T-helper 1 cell (primary cell): Measurements from ENCODE around the gene TRIM65.
A peak's percentile ranks its signal among the peaks of the same experiment; 100 is the strongest.
"Not testable (repeated sequence)": the region's sequence is repeated elsewhere in the genome, so short reads cannot be mapped to it uniquely, and the experiment has no call there.

Experiments used
- DNase-seq, 5 donors: peaks; one replicate each; pipeline ENCODE4 v3.0.0-alpha.2; 2012 to 2020

TRIM65 gene

GRCh38 chr17:75875182-75875939 is 21.4 kb downstream of the TRIM65 start:
- DNase-seq = no peak

DNA sequence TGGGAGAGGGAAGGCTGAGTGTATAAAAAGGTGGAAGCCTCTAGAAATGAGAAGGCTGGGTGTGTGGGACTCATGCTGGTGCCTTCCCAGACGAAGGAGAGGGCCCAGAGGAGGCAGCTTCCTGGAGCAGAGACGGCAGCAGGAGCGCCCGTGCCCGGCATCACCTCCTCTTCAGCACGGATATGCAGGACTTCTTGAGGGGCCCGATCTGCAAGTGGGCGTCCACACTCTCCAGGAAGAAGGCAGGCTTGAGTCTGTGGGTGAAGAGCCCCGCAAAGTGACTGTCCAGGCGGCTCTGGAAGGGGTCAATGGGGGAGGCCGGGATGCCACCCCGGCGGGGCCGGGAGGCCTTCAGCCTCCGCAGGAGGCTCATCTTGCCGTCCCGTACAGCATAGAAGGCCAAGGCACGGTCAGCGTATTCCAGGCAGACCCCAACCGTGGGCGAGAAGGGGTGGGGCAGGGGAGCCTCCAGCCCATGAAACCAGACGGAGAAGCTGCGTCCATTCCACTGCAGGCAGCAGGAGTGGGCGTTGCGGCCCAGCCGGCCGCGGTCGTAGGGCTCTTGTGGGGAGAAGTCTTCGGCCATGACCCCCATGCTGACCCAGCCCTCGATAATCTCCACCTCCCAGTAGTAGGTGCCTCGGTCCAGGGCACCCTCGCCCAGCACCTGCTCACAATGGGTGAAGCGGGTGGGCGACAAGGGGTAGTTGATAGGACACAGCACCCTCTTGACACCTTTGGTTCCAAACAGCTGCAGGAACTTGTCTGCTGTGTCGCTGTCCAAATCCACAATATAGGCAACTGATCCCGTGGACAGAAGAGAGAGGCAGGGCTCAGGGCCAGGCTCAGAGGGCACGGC is 22.2 kb downstream of the TRIM65 start:
- no peak for DNase-seq

- no peak for DNase-seq
Measured at GRCh38 chr17:75873587-75874322, 23.0 kb downstream of the TRIM65 start.

DNA sequence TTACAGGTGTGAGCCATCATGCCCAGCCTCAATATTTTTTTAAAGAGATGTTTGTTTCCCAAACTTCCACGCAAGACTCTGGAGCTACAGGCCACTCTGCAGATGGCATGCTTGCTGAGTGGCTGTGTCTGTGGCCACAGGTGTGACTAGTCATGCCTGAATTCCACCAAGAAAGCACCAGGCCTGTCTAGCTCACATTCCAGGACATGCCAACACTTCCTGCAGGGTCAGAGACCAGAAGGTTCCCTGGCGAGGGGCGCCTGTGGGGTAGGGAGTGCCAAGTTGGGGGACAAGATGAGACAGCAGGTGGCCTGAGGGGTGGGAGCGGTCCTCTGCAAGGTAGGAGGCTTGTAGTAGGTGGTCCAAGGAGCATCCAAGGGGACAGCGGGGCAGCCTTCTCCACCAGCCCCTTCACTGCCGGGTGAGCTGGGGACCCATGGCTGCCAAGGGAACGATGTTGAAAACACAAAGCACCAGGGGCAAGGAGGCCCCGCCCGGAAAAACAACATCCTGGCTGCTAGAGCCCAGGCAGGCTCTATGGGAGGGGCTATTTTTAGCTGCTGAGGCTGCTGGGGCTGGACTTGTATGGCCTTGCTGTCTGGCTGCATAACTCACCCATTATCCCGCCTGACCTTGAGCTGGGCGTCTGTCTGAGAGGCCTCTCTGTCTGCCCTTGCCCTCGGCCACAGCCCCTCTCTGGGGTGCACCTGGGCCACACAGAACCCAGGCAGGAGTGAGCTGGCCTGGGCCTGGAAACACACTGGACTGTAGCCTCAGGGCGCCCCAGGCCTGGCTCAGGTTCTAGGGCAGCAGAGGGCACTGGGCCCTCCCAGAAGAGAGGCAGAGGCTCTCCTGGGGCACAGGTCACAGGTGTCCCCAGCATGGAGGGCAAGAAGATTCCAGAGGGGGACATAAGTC is 24.1 kb downstream of the TRIM65 start:
- peak in 4 of 5 donors; percentile 36 to 82 (median 57) for DNase-seq

GRCh38 chr17:75870228-75870627 is 26.5 kb downstream of the TRIM65 start:
- DNase-seq = not testable (repeated sequence)

DNA sequence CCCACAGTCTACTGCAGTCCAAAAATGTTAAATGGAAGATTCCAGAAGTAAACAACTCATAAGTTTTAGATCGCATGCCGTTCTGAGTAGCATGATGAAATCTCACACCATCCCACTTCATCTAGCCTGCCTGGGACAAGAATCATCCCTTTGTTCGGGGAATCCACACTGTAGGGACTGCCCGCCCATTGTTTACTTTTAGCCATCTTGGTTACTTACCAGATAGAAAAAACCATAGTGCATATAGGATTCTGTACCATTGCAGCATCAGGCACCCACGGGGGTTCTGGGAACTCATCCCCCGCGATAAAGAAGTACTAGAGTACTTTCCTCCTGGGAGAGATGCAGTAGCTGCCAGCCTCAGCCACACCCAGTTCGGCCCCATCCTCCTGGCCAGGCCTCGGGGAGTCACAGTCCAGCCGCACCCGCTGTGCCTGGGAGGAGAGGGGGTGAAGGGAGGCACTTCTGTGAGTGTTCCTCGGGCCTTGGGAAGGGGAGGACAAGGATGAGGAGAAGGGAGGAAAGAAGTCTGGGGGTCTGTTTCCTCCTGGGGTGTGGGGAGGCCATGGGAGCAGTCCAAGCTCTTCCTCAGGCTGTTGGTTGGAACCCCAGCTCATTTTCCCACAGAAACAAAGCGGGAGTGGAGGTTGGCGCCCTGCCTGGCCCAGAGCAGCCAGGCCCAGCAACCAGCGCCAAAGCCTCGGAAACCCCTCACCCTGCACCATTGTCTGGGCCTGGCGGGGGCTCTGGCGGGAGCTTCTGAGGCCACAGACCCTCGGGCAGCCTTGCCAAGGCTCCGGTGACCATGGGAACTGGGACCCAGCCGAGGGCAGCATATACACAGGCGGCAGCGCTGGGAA is 27.2 kb downstream of the TRIM65 start:
- no peak for DNase-seq

- DNase-seq = not testable (repeated sequence)
Measured at GRCh38 chr17:75868730-75869281, 27.9 kb downstream of the TRIM65 start.

- not testable (repeated sequence) for DNase-seq
Measured at GRCh38 chr17:75865404-75866188, 31.2 kb downstream of the TRIM65 start.

DNA sequence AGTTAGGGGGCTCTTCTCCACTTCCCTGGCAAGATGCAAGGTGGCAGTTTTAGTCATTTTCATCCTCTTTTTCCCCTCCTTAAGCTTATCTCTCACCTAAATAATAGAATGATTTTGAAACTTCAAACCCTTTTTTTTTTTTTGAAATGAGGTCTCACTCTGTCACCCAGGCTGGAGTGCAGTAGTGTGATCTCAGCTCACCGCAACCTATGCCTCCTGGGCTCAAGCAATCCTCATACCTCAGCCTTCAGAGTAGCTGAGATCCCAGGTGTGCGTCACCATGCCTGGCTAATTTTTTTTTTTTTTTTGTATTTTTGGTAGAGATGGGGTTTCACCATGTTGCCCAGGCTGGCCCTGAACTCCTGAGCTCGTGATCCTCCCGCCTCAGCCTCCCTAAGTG is 31.9 kb downstream of the TRIM65 start:
- DNase-seq = not testable (repeated sequence)

DNA sequence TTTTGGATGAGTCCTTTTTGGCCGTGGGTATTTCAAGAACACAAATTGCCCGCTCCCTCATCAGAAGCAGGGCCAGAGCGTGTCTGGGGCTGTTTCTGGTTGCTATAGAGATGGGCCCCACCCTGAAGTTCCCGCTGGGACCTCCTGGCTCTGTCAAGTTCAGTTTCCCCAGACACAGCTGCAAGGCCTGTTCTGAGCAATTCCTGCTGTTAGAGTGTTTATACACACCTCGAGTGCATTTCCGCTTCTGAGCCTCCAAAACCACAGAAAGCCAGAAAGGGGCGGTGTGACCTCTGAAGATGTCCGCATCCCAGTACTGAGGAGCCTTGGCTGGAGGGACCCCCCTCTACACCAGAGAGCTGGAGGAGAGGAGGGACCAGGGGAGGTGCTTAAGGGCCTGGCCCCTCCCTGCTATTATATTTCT is 32.3 kb downstream of the TRIM65 start:
- DNase-seq = peak in 2 of 5 donors; percentile 22 to 82

- no peak for DNase-seq
Measured at GRCh38 chr17:75861927-75862317, 34.8 kb downstream of the TRIM65 start.

GRCh38 chr17:75859358-75859757 is 37.4 kb downstream of the TRIM65 start:
- DNase-seq = not testable (repeated sequence)

GRCh38 chr17:75856062-75856756 is 40.5 kb downstream of the TRIM65 start:
- DNase-seq = peak in 1 of 5 donors; percentile 28

- peak; percentile 93 to 100 (median 98) for DNase-seq
Measured at GRCh38 chr17:75855310-75856061, 41.3 kb downstream of the TRIM65 start, which contains the start of gene WBP2. Gene WBP2, minus strand, starts transcription at chr17:75855335. Its CDS starts 38 bp downstream, at chr17:75855297.

- DNase-seq = peak in 1 of 5 donors; percentile 43
Measured at GRCh38 chr17:75854881-75855309, 41.9 kb downstream of the TRIM65 start.

GRCh38 chr17:75854101-75854748 is 42.5 kb downstream of the TRIM65 start:
- no peak for DNase-seq

- no peak for DNase-seq
Measured at GRCh38 chr17:75853433-75853832, 43.3 kb downstream of the TRIM65 start.

- not testable (repeated sequence) for DNase-seq
Measured at GRCh38 chr17:75851693-75851991, 45.1 kb downstream of the TRIM65 start.
